Tibial nerve (tissue), 4 donors: ENCODE measurements around the gene DDAH2.

Experiments used
- EP300 ChIP-seq, 2 donors: sonication (generic); formaldehyde crosslinking; IDR thresholded peaks; one replicate each; pipeline ENCODE4 v1.6.1; 2017; ENCODE audit warnings: antibody characterized with exemption in 2 of 2, mild to moderate bottlenecking in 1 of 2
- POLR2A ChIP-seq, 2 donors: fragments of 450-650 bp; IDR thresholded peaks; one replicate each; pipeline ENCODE4 v1.6.1; 2017; ENCODE audit warnings: antibody characterized with exemption in 2 of 2, mild to moderate bottlenecking in 2 of 2, moderate library complexity in 2 of 2
- TF ChIP-seq, protein P1 (sequence below), 5 experiments: fragments of 200-600 bp in 3 of 5; fragments of 450-650 bp in 2 of 5; sonication (generic) in 3 of 5; IDR thresholded peaks; one replicate each; pipeline ENCODE4 v1.5.1; 2016 to 2019; ENCODE audit warnings: antibody characterized with exemption in 5 of 5, mild to moderate bottlenecking in 3 of 5, moderate library complexity in 2 of 5

DNA sequence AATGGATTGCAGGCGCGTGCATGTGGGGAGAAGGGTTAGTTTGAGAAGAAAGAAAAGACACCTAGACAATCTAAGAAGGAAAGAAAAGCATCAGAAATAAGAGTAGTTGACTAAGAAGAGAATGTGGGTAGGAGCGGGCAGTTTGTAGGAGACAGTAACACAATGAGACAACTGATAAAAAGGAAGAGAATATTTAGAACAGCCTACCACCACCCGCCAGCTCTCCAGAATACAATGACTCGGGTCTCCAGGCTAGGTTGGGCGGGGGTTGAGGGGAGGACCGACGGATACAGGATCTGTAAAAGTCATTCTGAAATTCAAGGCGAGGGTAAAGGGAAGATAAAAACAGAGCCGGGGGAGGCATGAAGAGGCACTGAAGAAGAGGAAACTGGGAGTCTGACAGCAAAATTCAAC, 26.7 kb downstream of the DDAH2 start:
- TF ChIP-seq, protein P1, sequence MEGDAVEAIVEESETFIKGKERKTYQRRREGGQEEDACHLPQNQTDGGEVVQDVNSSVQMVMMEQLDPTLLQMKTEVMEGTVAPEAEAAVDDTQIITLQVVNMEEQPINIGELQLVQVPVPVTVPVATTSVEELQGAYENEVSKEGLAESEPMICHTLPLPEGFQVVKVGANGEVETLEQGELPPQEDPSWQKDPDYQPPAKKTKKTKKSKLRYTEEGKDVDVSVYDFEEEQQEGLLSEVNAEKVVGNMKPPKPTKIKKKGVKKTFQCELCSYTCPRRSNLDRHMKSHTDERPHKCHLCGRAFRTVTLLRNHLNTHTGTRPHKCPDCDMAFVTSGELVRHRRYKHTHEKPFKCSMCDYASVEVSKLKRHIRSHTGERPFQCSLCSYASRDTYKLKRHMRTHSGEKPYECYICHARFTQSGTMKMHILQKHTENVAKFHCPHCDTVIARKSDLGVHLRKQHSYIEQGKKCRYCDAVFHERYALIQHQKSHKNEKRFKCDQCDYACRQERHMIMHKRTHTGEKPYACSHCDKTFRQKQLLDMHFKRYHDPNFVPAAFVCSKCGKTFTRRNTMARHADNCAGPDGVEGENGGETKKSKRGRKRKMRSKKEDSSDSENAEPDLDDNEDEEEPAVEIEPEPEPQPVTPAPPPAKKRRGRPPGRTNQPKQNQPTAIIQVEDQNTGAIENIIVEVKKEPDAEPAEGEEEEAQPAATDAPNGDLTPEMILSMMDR (IDR thresholded peaks at IDR 0.05) = no peak
- TF ChIP-seq POLR2A (IDR thresholded peaks at IDR 0.05) (no peak), EP300 (IDR thresholded peaks at IDR 0.05) (no peak)
